Psoas muscle (tissue), 8 donors: ENCODE data around the gene CLEC16A. TPM values are rescaled to one million over a fixed set of nuclear protein-coding genes. Genes with fewer than 3 reads are reported as not detected.

Experiments used
- ATAC-seq, 4 donors: fragments of 200-7000 bp; cut with Tn5 transposase; one replicate each; pipeline ENCODE4 v1.9.1; 2020; ENCODE audit warnings: moderate library complexity in 3 of 4, mild to moderate bottlenecking in 2 of 4
- DNase-seq, 2 donors: peaks; one replicate each; pipeline ENCODE4 v3.0.0-alpha.2; 2020
- H3K27ac ChIP-seq: fragments of 200-600 bp; one replicate; pipeline ENCODE4 v1.8.0; 2022
- H3K27me3 ChIP-seq, 3 donors: fragments of 200-600 bp in 1 of 3; one replicate each; pipeline versions ENCODE4 v1.6.1 to v1.8.0; 2013 to 2022; ENCODE audit warnings: low read length in 2 of 3, mild to moderate bottlenecking in 2 of 3, moderate library complexity in 1 of 3; ENCODE audit not compliant: insufficient read depth in 3 of 3
- H3K36me3 ChIP-seq, 2 donors: fragments of 200-600 bp in 1 of 2; one replicate each; pipeline versions ENCODE4 v1.6.1 to v1.8.0; 2013 to 2022; ENCODE audit warnings: low read depth in 1 of 2, mild to moderate bottlenecking in 1 of 2, moderate library complexity in 1 of 2; ENCODE audit not compliant: insufficient read depth in 1 of 2
- H3K4me1 ChIP-seq: fragments of 200-600 bp; one replicate; pipeline ENCODE4 v1.8.0; 2022
- H3K4me3 ChIP-seq: fragments of 200-600 bp; one replicate; pipeline ENCODE4 v1.8.0; 2022; ENCODE audit warnings: mild to moderate bottlenecking
- H3K9me3 ChIP-seq: fragments of 200-600 bp; one replicate; pipeline ENCODE4 v1.8.0; 2022
- WGBS, 3 donors: extraction: QIAGEN DNeasy Blood & Tissue Kit; methylation state at CpG; one replicate each; pipeline versions ENCODE4 v1.1.6 to v1.1.7; 2013; 5-methylcytosine and 5-hydroxymethylcytosine counted together
- intact Hi-C, 2 donors: fragments of 100-400 bp; cut with DNase I; formaldehyde crosslinking; loops; one replicate each; pipeline versions ENCODE4 v1.11.0 to v1.14.2; 2022
- polyA plus RNA-seq, 3 donors: library from polyadenylated mRNA; stranded (reverse); fragments of 200-250 nt; gene quantifications; one replicate each; pipeline ENCODE4 v1.2.3, GENCODE V29; 2013
- total RNA-seq, 4 donors: library from RNA; stranded (reverse); fragmentation: NEBNext Ultra II Directional in 2 of 4; extraction: Animal tissue kit (Norgen Biotek cat#: 25700) in 2 of 4; gene quantifications; one replicate each; pipeline versions ENCODE4 v1.2.1 to v1.2.4, GENCODE V29; 2021 to 2023
- TF ChIP-seq, protein P1 (sequence below): fragments of 200-600 bp; IDR thresholded peaks from one replicate; pipeline ENCODE4 v1.8.0; 2022; ENCODE audit warnings: antibody characterized with exemption
- donor health status: healthy with polysubstance abuse.
- donor health status: DM: no; HTN: no; CAD: no; lungs with moderate emphysema.
- donor health status: Bipolar disorder and iron deficiency.
- donor health status: healthy.
- donor health status: DM: yes; HTN: yes; CAD: no.
- donor health status: DM: no; HTN: no; CAD: no.
- donor health status: DM: no; HTN: no; CAD: no.
- donor health status: DM: yes; HTN: yes; CAD: no.

CLEC16A gene
- total and polyA plus RNA-seq, 7 donors, result 13.1 to 28.1 (median 21.4) TPM

DNA sequence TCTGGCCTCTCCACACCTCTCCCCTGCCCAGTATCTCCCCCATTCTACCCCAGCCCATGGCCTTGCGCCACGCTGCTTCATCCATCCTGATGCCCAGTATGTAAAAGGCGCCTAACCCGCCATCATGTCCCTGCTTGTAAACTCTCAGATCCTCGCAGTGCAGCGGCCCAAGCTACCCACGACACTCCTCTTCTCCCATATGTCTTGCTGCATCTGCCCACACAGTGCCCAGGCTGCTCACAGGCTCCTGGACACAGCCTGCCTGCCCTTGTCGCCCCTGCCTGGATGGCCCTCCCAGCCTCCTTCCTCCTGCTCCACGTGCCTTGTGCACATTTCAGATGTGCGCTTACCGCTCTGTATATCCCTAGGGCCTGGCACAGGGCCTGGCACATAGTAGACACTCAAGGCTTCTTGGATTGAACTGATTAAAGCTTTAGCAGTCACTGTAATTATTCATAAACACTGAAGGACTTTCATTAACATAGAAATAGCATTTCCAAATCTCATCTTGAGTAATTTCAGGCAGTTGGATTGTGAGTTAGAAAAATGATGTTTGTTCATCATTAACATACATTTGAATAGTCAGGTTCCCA, 129.1 kb downstream of the CLEC16A start:
- intact Hi-C loops, result no loop called here
- Histone ChIP-seq H3K4me3 (no peak overlapping the region), H3K27ac (no peak overlapping the region), H3K27me3 (no peaks in the 10 kb centered on the region), H3K4me1 (no peaks in the 10 kb centered on the region), H3K9me3 (no peaks in the 10 kb centered on the region), H3K36me3 (peaks cover 0 to 19% of the 10 kb centered on the region in 2 donors)
- ATAC-seq (no peak), DNase-seq (no peak)
- TF ChIP-seq, protein P1, sequence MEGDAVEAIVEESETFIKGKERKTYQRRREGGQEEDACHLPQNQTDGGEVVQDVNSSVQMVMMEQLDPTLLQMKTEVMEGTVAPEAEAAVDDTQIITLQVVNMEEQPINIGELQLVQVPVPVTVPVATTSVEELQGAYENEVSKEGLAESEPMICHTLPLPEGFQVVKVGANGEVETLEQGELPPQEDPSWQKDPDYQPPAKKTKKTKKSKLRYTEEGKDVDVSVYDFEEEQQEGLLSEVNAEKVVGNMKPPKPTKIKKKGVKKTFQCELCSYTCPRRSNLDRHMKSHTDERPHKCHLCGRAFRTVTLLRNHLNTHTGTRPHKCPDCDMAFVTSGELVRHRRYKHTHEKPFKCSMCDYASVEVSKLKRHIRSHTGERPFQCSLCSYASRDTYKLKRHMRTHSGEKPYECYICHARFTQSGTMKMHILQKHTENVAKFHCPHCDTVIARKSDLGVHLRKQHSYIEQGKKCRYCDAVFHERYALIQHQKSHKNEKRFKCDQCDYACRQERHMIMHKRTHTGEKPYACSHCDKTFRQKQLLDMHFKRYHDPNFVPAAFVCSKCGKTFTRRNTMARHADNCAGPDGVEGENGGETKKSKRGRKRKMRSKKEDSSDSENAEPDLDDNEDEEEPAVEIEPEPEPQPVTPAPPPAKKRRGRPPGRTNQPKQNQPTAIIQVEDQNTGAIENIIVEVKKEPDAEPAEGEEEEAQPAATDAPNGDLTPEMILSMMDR, result no peak
- 91 to 94% (median 93%) methylated on average over 11 of the region's 11 CpGs for WGBS, 3 donors

DNA sequence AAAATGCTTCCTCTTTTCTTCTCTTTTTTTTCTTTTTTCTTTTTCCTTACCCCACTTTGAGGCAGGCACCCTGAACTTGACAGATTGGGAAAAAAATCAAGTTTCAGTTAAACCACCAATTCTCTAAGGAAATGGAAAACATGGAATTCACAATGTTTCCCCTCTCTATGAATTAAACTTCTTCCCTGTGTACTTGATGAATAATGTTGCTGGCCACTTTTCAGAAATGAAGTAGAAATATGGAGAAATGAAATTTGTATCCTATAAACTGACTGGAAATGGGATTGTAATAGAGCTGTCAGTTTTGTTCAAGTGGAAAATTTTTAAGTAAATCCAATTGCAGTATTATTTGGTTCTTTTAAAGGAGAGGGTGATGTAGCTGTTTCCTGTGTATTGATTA, 129.8 kb downstream of the CLEC16A start:
- Histone ChIP-seq H3K4me1 (no peaks in the 10 kb centered on the region), H3K9me3 (no peaks in the 10 kb centered on the region), H3K4me3 (no peak overlapping the region), H3K36me3 (peaks cover 0 to 14% of the 10 kb centered on the region in 2 donors), H3K27me3 (no peaks in the 10 kb centered on the region), H3K27ac (no peak overlapping the region)
- TF ChIP-seq, protein P1, result no peak
- intact Hi-C loops, result no loop called here
- DNase-seq, result no peak
- no peak for ATAC-seq

DNA sequence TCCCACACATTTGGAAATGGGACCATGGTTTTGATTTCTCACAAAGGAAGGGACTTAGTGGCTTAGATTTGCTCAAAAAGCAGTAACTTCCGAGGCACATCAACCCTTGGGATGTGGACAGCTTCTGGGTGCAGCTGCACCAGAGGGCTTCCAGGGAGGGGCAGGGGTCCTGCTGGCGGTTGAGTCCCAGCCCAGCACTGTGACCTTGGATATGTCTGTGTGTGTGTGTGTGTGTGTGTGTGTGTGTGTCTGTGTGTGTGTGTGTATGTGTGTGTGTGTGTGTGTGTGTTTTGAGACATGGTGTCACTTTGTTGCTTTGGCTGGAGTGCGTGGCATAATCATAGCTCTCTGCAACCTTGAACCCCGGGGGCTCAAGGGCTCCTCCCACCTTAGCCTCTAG, 130.8 kb downstream of the CLEC16A start:
- Histone ChIP-seq H3K36me3 (peaks cover 0 to 14% of the 10 kb centered on the region in 2 donors), H3K4me3 (no peak overlapping the region), H3K27me3 (no peaks in the 10 kb centered on the region), H3K27ac (no peak overlapping the region), H3K9me3 (no peaks in the 10 kb centered on the region), H3K4me1 (no peaks in the 10 kb centered on the region)
- DNase-seq (no peak), ATAC-seq (no peak)
- 82 to 91% (median 87%) methylated on average over 4 of the region's 4 CpGs for WGBS, 3 donors
- intact Hi-C loops, result no loop called here
- TF ChIP-seq, protein P1, result no peak

DNA sequence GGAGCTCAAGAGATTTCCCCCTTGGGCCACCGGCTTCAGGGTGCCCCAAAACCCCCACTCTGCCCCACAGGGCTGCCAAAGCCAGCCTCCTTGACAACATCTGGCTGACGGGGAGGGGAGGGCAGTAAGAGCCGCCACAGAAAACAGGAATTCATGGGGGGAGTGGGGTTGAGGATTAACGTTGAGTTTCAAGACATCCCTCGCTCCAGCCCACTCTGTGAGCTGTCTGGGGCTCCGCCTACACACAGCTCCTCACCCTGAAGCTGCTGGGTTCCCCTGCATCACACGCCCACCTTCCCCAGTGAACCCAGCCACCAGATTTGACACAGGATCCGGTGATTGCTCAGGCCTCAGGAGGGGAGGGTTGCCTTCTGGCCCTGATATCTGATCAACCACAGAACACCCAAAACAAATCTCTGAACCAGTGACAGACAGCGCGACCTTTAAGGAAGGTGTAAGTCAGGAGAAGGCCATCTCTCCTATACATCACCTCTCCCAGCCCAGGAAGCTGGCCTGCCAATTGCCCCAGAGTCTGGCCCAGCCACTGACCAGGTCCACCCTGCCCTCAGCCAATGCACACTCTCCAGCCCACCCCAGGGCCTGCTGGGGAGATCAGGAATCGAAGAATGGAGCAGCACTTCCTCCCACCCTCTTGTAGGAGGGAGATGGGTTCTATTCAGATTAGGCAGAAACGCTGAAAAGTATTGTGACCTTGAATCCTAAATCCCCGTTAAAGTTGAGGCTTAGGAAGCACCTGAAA, 132.1 kb downstream of the CLEC16A start:
- TF ChIP-seq, protein P1, result no peak
- Histone ChIP-seq H3K9me3 (no peaks in the 10 kb centered on the region), H3K4me1 (no peaks in the 10 kb centered on the region), H3K27ac (no peak overlapping the region), H3K36me3 (peaks cover 0 to 11% of the 10 kb centered on the region in 2 donors), H3K4me3 (no peak overlapping the region), H3K27me3 (no peaks in the 10 kb centered on the region)
- 83 to 86% (median 84%) methylated on average over 13 of the region's 13 CpGs for WGBS, 3 donors
- intact Hi-C loops, result no loop called here
- DNase-seq, result no peak
- no peak for ATAC-seq
